Measurements from ENCODE around the gene ZNF775.

ZNF775 gene

DNA sequence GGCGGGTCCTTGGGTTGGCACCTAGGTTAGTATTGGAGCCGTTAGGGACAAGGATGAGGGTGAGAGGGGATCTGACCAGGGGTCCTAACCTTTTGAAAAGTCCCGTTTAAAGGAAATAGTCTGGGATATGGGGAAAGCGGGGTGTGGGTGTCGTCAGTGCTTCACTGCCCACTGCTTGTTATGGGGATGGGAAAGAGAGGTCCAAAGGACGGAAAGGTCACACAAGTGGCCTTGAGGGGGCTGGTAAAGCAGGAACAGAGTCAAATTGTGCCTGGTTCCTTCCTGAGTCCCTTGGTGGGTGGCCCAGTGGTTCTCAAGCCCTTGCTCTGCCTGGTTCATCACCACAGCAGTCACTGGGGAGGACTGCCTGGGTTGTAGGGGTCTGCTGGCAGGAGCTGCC lies 2.6 kb upstream of the ZNF775 start:
- TF ChIP-seq, protein P1, sequence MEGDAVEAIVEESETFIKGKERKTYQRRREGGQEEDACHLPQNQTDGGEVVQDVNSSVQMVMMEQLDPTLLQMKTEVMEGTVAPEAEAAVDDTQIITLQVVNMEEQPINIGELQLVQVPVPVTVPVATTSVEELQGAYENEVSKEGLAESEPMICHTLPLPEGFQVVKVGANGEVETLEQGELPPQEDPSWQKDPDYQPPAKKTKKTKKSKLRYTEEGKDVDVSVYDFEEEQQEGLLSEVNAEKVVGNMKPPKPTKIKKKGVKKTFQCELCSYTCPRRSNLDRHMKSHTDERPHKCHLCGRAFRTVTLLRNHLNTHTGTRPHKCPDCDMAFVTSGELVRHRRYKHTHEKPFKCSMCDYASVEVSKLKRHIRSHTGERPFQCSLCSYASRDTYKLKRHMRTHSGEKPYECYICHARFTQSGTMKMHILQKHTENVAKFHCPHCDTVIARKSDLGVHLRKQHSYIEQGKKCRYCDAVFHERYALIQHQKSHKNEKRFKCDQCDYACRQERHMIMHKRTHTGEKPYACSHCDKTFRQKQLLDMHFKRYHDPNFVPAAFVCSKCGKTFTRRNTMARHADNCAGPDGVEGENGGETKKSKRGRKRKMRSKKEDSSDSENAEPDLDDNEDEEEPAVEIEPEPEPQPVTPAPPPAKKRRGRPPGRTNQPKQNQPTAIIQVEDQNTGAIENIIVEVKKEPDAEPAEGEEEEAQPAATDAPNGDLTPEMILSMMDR (IDR thresholded peaks at IDR 0.05): no peak

DNA sequence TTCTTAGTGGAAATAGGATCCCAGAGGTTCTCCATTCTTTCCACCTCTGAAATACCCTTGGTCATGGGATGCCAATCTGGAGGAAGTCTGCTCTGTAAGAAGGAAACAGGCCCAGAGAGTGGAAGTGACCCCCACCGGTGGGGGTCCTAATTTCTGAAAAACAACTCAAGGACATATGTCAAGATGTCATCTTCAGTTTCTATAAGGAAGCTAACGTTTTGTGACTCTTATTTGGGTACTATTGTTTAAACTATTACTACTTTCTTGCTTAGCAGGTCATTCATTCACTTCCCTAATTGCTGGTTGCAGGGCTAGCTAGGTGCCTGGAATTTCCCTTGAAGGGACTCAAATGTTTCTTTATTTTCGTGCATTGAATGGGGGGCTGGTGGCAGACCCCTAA lies 1.9 kb upstream of the ZNF775 start:
- TF ChIP-seq, protein P1 (IDR thresholded peaks at IDR 0.05): no peak

DNA sequence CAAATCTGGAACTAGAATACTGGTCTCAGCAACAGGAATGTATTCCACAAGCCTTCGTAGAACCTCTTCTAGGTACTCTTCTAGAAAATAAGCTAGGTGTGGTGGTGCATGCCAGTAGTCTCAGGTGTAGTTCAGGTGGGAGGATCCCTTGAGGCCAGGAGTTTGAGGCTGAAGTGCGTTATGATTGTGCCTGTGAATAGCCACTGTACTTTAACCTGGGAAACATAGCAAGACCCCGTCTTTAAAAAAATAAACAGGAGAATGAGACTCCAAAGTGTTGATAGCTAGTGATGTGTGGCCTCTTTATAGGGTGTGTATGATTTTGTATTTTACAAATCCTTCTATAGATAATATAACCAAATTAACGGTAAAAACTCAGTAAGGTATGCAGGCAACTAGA lies 1.5 kb upstream of the ZNF775 start:
- TF ChIP-seq, protein P1 (IDR thresholded peaks at IDR 0.05): no peak

DNA sequence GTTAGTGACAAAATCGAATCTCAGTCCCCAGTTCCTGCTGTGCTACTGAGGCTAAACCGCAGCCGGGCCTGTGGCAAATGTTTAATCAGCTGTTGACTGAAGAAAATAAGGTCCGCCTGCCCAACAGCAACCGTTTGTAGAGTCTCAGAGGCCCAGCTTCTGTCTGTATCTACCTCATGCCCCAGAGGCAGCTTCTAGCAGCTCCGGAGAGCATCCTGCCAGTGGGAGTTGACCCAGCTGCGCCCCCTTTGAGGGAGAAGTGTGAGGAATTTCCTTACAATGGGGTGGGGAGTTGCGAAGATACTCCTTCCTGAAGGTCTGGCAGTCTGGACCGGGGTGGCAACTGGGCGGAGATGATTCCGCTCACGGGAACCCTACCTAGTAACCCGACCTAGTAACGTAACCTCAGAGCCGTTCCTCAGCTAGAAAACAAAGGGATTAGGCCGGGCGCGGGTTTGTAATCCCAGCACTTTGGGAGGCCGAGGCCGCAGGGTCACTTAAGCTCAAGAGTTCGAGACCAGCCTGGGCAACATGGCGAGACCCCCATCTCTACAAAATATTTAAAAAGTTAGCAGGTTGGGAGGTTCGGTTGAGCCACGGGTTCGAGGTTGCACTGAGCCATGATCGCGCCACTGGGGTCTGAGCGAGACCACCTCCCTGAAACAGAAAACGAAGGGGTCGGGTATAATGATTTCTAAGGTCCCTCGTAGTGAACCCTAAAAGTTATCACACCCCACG lies 846 bp upstream of the ZNF775 start:
- TF ChIP-seq, protein P1 (IDR thresholded peaks at IDR 0.05): no peak

DNA sequence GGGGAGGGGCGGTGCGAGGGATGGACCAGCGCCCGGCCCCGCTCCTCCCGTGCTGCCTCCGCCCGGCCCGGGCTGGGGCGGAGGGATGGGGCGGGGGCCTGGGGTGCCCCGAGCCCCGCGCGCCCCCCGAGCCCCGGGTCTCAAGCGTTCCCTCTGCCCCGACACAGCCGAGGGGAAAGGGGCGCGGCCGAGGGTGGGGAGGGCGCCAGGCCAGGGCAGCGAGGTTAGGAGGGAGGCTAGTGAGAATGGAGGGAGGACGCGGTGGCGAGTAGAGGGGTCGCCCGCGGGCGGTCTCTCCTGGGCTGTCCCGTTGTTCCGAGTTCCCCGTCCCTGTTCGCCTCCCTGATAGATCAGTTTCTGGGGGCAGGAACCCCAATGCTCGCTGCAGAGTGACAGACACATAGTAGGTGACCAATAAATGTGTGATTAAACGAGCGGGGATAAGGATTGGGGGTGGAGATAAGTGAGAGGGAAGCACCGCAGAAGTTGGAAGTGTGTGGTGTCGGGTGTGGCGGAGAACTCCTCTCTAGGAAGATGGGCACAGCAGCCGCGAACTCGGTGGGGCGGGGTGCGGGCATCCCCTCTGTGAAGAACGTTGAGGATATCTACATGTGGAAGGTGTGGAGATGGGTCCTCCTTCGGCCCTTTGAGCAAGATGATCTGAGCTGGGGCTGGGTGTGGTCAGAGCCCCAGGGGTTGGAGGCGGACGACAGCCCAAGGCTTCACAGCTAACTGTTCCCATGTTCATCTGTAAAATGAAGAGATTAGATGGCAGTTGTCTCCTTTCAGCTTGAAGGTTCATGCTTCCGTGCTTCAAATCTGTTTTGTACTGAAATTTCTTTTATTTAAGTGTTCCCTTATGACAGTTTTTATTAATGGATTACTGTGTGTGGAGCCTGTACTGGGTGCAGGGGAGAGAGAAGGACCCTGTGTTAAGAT lies 580 bp downstream of the ZNF775 start:
- TF ChIP-seq, protein P1 (IDR thresholded peaks at IDR 0.05): no peak

DNA sequence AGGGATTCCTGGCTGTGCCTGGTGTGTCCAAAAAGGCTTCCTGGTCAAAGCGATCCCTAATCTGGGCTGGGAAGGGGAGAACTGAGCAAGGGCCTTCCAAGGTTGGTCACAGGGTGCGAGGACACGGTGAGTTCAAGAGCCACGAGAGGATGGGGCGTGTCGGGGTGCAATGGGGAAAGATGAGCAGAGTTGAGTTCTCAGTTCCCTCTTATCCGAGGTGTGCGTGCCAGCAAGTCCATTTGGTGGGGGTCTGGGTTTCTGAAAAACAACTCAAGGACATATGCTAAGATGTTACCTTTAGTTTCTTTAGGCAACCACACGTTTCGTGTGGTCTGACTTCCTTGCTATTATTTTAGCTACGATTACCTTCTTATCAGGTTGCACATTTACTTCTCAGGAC lies 1.3 kb downstream of the ZNF775 start:
- TF ChIP-seq, protein P1 (IDR thresholded peaks at IDR 0.05): no peak

DNA sequence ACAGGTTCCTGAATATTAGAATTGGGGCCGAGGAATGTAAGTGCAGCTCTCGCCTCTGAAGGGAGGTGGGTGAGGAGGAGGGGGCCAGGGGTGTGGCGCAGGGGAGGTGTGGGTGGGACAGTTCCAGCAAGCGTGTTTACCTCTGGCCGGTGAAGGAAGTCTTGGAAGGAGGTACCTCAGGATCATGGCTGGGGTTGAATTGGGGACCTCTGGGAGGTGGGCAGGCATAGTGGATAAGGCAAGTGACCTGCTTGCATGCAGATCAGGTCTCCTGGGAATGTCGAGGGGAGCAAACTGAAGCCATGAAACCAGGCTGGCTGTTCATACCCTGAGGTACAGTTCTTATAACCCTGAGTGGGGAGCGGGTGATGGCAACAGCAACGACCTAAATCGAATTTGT lies 2.0 kb downstream of the ZNF775 start:
- TF ChIP-seq, protein P1 (IDR thresholded peaks at IDR 0.05): no peak
